Heart right ventricle (tissue), 16 donors: ENCODE results near the gene RBMS3. TPM values are rescaled to one million over a fixed set of nuclear protein-coding genes. Genes with fewer than 3 reads are reported as not detected.

Experiments used
- ATAC-seq, 8 donors: fragments of 200-7000 bp; cut with Tn5 transposase; one replicate each; pipeline ENCODE4 v1.9.1; 2020; ENCODE audit warnings: mild to moderate bottlenecking in 8 of 8, moderate library complexity in 8 of 8, moderate number of reproducible peaks in 1 of 8
- DNase-seq, 2 donors: peaks; one replicate each; pipeline ENCODE4 v3.0.0-alpha.2; 2020
- H3K27ac ChIP-seq, 10 donors: fragments of 200-600 bp; sonication (generic) in 2 of 10; one replicate each; pipeline versions ENCODE4 v1.5.0 to v1.8.0; 2020 to 2022; ENCODE audit warnings: mild to moderate bottlenecking in 3 of 10
- H3K27me3 ChIP-seq, 7 donors: fragments of 200-600 bp; one replicate each; pipeline ENCODE4 v1.8.0; 2021 to 2022; ENCODE audit warnings: mild to moderate bottlenecking in 2 of 7
- H3K36me3 ChIP-seq, 9 donors: fragments of 200-600 bp; sonication (generic) in 1 of 9; one replicate each; pipeline versions ENCODE4 v1.5.0 to v1.8.0; 2020 to 2022; ENCODE audit warnings: mild to moderate bottlenecking in 2 of 9
- H3K4me1 ChIP-seq, 9 donors: fragments of 200-600 bp; sonication (generic) in 1 of 9; one replicate each; pipeline versions ENCODE4 v1.5.0 to v1.8.0; 2020 to 2022; ENCODE audit warnings: mild to moderate bottlenecking in 4 of 9
- H3K4me3 ChIP-seq, 10 donors: fragments of 200-600 bp; sonication (generic) in 2 of 10; one replicate each; pipeline versions ENCODE4 v1.5.0 to v1.8.0; 2020 to 2022; ENCODE audit warnings: mild to moderate bottlenecking in 7 of 10, moderate library complexity in 2 of 10
- H3K9me3 ChIP-seq, 11 donors: fragments of 200-600 bp in 10 of 11; sonication (generic) in 2 of 11; one replicate each; pipeline versions ENCODE4 v1.5.0 to v1.8.0; 2013 to 2022; ENCODE audit warnings: mild to moderate bottlenecking in 2 of 11, control low read depth in 1 of 11, moderate library complexity in 1 of 11
- CTCF ChIP-seq, 9 donors: fragments of 200-600 bp; sonication (generic) in 2 of 9; IDR thresholded peaks; one replicate each; pipeline versions ENCODE4 v1.5.0 to v1.8.0; 2021 to 2022; ENCODE audit warnings: antibody characterized with exemption in 9 of 9, mild to moderate bottlenecking in 5 of 9, moderate library complexity in 1 of 9
- WGBS, 2 donors: extraction: QIAGEN DNeasy Blood & Tissue Kit; methylation state at CpG; one replicate each; pipeline ENCODE4 v1.1.7; 2013; ENCODE audit warnings: inconsistent platforms in 1 of 2; 5-methylcytosine and 5-hydroxymethylcytosine counted together
- intact Hi-C, 10 donors: fragments of 100-400 bp; cut with DNase I; formaldehyde crosslinking; loops; one replicate each; pipeline versions ENCODE4 v1.11.1 to v1.14.2; 2022
- polyA plus RNA-seq, 2 donors: library from polyadenylated mRNA; stranded (reverse); fragments of 200-250 nt; gene quantifications; one replicate each; pipeline ENCODE4 v1.2.3, GENCODE V29; 2013
- total RNA-seq, 10 donors: library from RNA; stranded (reverse); fragmentation: NEBNext Ultra II Directional in 3 of 10; extraction: Animal tissue kit (Norgen Biotek cat#: 25700) in 3 of 10; gene quantifications; one replicate each; pipeline versions ENCODE4 v1.2.1 to v1.2.4, GENCODE V29; 2021 to 2023
- donor health status: Arrhythmogenic right ventricular cardiomyopathy.
- donor health status: ischemic (EF 13 %, LVEDD 7.1; RV severe dilation, severe dysfunction).
- donor health status: healthy with polysubstance abuse.
- donor health status: DM: no; HTN: yes; CAD: no.
- donor health status: DM: no; HTN: no; CAD: no.
- donor health status: ischemic (EF 25% LVEDD 6.9; RV normal size, moderate dysfunction).
- donor health status: ischemic (EF 25% LVEDD 5.7; RV mildly dilated, moderate dysfunction).
- donor health status: healthy.
- donor health status: DM: yes; HTN: yes; CAD: no.
- donor health status: Ischemic cardiomyopathy.
- donor health status: ischemic (EF 35%, LVEDD 5.7; RV mildly dilated, moderate dysfunction).
- donor health status: nonischemic (EF 11% LVEDD 7.7; RV severe dilation, severe dysfunction).
- donor health status: DM: yes; HTN: yes; CAD: no.
- donor health status: PGD.
- donor health status: ischemic (EF 29% LVEDD 5.4; RV normal size, mild dysfunction).
- donor health status: nonischemic (EF 23%, LVEDD 6.1; RV moderate dilation, normal function).

Gene RBMS3
- total and polyA plus RNA-seq, 12 donors = 3.2 to 41.1 (median 26.4) TPM

DNA sequence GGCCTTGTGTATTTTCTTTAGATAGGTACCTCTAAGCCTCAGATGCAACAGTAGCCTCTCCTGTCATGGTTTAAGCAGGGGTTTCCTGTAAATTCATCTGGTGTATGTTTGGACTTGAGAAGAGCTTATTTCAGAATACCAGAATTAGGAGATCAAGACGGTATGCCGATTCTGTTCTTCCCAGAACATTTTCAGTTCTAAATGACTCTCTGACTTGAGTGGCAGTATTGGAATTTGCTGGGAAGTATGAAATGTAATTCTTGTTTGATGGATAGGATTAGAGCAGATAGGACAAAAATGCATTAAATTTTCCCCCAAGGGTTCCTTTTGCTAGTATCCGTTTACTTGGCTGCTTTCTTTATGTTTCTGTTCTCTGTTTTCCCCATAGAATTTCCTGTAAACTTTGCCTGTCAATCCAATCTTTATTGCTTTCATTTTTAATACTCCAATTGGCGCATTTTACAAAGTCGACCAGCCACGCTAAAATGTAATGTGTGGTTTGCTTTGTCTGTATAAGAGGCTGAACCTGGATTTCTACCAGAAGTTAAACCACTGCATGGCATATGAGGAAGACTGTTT is 612.2 kb downstream of the RBMS3 start:
- intact Hi-C loops = no loop called here
- Histone ChIP-seq H3K27ac (no peak overlapping the region), H3K4me3 (no peak overlapping the region), H3K27me3 (no peaks in the 10 kb centered on the region), H3K36me3 (peaks cover 0 to 14% (median 0%) of the 10 kb centered on the region in 9 donors), H3K4me1 (peaks cover 0 to 3% (median 0%) of the 10 kb centered on the region in 9 donors), H3K9me3 (no peaks in the 10 kb centered on the region)
- no peak for TF ChIP-seq CTCF (IDR thresholded peaks at IDR 0.05)
- WGBS, 2 donors = 74 to 80% methylated on average over 6 of the region's 6 CpGs
- DNase-seq (no peak), ATAC-seq (no peak)

DNA sequence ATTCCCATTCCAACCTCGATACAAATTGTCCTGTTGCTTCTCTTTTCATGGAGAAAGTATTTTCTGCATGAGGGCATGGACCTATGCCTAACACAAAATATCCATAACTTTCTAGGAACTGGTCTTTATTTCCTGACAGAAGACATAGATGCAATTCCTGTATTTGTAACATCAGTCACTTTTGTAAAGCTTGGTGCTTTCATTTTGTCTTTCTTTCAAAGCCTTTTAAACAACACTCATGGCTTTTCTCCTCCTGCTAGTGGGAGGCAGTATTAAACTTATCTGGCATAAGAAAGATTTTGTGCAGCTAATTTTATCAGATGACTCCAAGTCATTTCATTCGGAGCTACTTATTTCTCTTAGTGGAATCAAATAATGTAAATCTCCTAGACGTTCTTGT is 616.0 kb downstream of the RBMS3 start:
- no peaks in the 10 kb centered on the region for H3K27me3 ChIP-seq
- H3K4me1 ChIP-seq = peaks cover 0 to 18% (median 4%) of the 10 kb centered on the region in 9 donors
- H3K4me3 ChIP-seq = no peak overlapping the region
- ATAC-seq = no peak
- no peaks in the 10 kb centered on the region for H3K9me3 ChIP-seq
- TF ChIP-seq CTCF (IDR thresholded peaks at IDR 0.05) = no peak
- no peak for DNase-seq
- peaks cover 0 to 10% (median 0%) of the 10 kb centered on the region in 9 donors for H3K36me3 ChIP-seq
- H3K27ac ChIP-seq = no peak overlapping the region
- intact Hi-C loops = no loop called here
- WGBS, 2 donors = 71 to 75% methylated on average over 3 of the region's 3 CpGs

GRCh38 chr3:29898171-29898965 is 617.5 kb downstream of the RBMS3 start:
- ATAC-seq (peak in 1 of 8 donors; percentile 53), DNase-seq (no peak)
- Histone ChIP-seq H3K4me1 (peaks cover 0 to 19% (median 4%) of the 10 kb centered on the region in 9 donors), H3K36me3 (peaks cover 0 to 10% (median 0%) of the 10 kb centered on the region in 9 donors), H3K4me3 (no peak overlapping the region), H3K27me3 (no peaks in the 10 kb centered on the region), H3K9me3 (no peaks in the 10 kb centered on the region), H3K27ac (no peak overlapping the region)
- TF ChIP-seq CTCF (IDR thresholded peaks at IDR 0.05) = no peak
- intact Hi-C loops = no loop called here
- 74 to 75% methylated on average over 7 of the region's 7 CpGs for WGBS, 2 donors

DNA sequence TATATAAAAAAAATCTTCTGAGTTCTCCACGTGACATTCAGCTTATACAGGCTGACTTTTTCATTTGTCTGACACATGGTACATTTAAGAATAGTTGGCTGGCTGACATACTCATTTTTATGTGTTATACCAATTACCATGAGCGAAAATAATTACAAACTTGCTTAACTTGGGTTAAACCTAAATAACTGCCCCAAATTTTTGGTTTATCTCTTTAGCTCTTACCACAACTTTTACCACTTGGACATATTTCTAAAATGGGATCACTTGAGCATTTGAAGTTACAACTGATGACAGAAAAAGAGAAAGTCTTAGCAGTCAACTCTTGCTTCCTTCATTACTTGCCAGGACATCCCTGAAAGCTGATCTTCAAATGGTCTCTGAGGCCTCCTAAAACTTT is 618.1 kb downstream of the RBMS3 start:
- WGBS, 2 donors = 92 to 93% methylated on average over 2 of the region's 2 CpGs

More for the DNA sequence above, 618.1 kb downstream of the RBMS3 start:
- H3K36me3 ChIP-seq = peaks cover 0 to 10% (median 0%) of the 10 kb centered on the region in 9 donors
- H3K4me1 ChIP-seq = peaks cover 0 to 19% (median 4%) of the 10 kb centered on the region in 9 donors
- intact Hi-C loops = no loop called here
- no peak overlapping the region for H3K27ac ChIP-seq
- H3K9me3 ChIP-seq = no peaks in the 10 kb centered on the region
- no peak for TF ChIP-seq CTCF (IDR thresholded peaks at IDR 0.05)
- ATAC-seq (no peak), DNase-seq (no peak)
- H3K27me3 ChIP-seq = no peaks in the 10 kb centered on the region
- no peak overlapping the region for H3K4me3 ChIP-seq
